ENCODE results near the gene HSFX4.
"Not testable (repeated sequence)": the region's sequence is repeated elsewhere in the genome, so short reads cannot be mapped to it uniquely, and the experiment has no call there.

Gene HSFX4

GRCh38 chrX:149929400-149929799 lies at the start of gene HSFX4:
Gene HSFX4, plus strand, starts transcription at chrX:149929573. Its CDS starts 72 bp downstream, at chrX:149929645.
- DNase-seq (ENCODE audit: low read depth in 4 of 4, low spot score in 1 of 4) = not testable (repeated sequence)

- DNase-seq (ENCODE audit: low read depth in 4 of 4, low spot score in 1 of 4) = no peak
Observed at GRCh38 chrX:149881081-149881711, 48.2 kb upstream of the HSFX4 start, which contains the start of gene MAGEA8. Gene MAGEA8, plus strand, starts transcription at chrX:149881183. Its CDS starts 3,090 bp downstream, at chrX:149884273.

GRCh38 chrX:149890828-149891227 lies 38.5 kb upstream of the HSFX4 start:
- DNase-seq (ENCODE audit: low read depth in 4 of 4, low spot score in 1 of 4) = not testable (repeated sequence)

GRCh38 chrX:149898554-149898953 lies 30.8 kb upstream of the HSFX4 start:
- no peak for DNase-seq (ENCODE audit: low read depth in 4 of 4, low spot score in 1 of 4)

- no peak for DNase-seq (ENCODE audit: low read depth in 4 of 4, low spot score in 1 of 4)
Observed at GRCh38 chrX:149903889-149904748, 25.3 kb upstream of the HSFX4 start.

GRCh38 chrX:149908308-149908707 lies 21.1 kb upstream of the HSFX4 start:
- no peak for DNase-seq (ENCODE audit: low read depth in 4 of 4, low spot score in 1 of 4)

- no peak for DNase-seq (ENCODE audit: low read depth in 4 of 4, low spot score in 1 of 4)
Observed at GRCh38 chrX:149908727-149909126, 20.6 kb upstream of the HSFX4 start.

GRCh38 chrX:149909324-149910177 lies 19.8 kb upstream of the HSFX4 start:
- no peak for DNase-seq (ENCODE audit: low read depth in 4 of 4, low spot score in 1 of 4)

GRCh38 chrX:149910178-149910695 lies 19.1 kb upstream of the HSFX4 start:
- no peak for DNase-seq (ENCODE audit: low read depth in 4 of 4, low spot score in 1 of 4)

GRCh38 chrX:149916745-149917392 lies 12.5 kb upstream of the HSFX4 start:
- no peak for DNase-seq (ENCODE audit: low read depth in 4 of 4, low spot score in 1 of 4)

- not testable (repeated sequence) for DNase-seq (ENCODE audit: low read depth in 4 of 4, low spot score in 1 of 4)
Observed at GRCh38 chrX:149923836-149924235, 5.5 kb upstream of the HSFX4 start.

GRCh38 chrX:149924434-149924833 lies 4.9 kb upstream of the HSFX4 start:
- DNase-seq (ENCODE audit: low read depth in 4 of 4, low spot score in 1 of 4) = not testable (repeated sequence)

GRCh38 chrX:149927245-149927963 lies 2.0 kb upstream of the HSFX4 start:
- DNase-seq (ENCODE audit: low read depth in 4 of 4, low spot score in 1 of 4) = not testable (repeated sequence)

GRCh38 chrX:149927964-149928258 lies 1.5 kb upstream of the HSFX4 start:
- DNase-seq (ENCODE audit: low read depth in 4 of 4, low spot score in 1 of 4) = not testable (repeated sequence)

- DNase-seq (ENCODE audit: low read depth in 4 of 4, low spot score in 1 of 4) = not testable (repeated sequence)
Observed at GRCh38 chrX:149928635-149929034, 738 bp upstream of the HSFX4 start.

GRCh38 chrX:149931355-149931754 lies 2.0 kb downstream of the HSFX4 start:
- not testable (repeated sequence) for DNase-seq (ENCODE audit: low read depth in 4 of 4, low spot score in 1 of 4)

GRCh38 chrX:149932150-149932549 lies 2.8 kb downstream of the HSFX4 start:
- DNase-seq (ENCODE audit: low read depth in 4 of 4, low spot score in 1 of 4) = not testable (repeated sequence)

- not testable (repeated sequence) for DNase-seq (ENCODE audit: low read depth in 4 of 4, low spot score in 1 of 4)
Observed at GRCh38 chrX:149932970-149933369, 3.6 kb downstream of the HSFX4 start.

- DNase-seq (ENCODE audit: low read depth in 4 of 4, low spot score in 1 of 4) = not testable (repeated sequence)
Observed at GRCh38 chrX:149933547-149933946, 4.2 kb downstream of the HSFX4 start.

GRCh38 chrX:149937328-149937727 lies 8.0 kb downstream of the HSFX4 start:
- not testable (repeated sequence) for DNase-seq (ENCODE audit: low read depth in 4 of 4, low spot score in 1 of 4)
